H1 (cell line): Measurements from ENCODE around the gene SLC52A3. TPM values are rescaled to one million over a fixed set of nuclear protein-coding genes. Genes with fewer than 3 reads are reported as not detected.

Experiments used
- CTCF ChIA-PET: fragments of 300-600 bp; sonication (Branson Sonifier 250); formaldehyde crosslinking; loops from one replicate; lab custom pipeline; 2021; ENCODE audit not compliant: partially characterized antibody; lab: Charles Lee
- POLR2A ChIA-PET: fragments of 300-600 bp; sonication (Branson Sonifier 250); formaldehyde crosslinking; loops from one replicate; lab custom pipeline; 2021; ENCODE audit warnings: inconsistent platforms; ENCODE audit not compliant: partially characterized antibody; lab: Charles Lee
- DNase-seq, 2 experiments: peaks; one replicate each; pipeline versions ENCODE4 v3.0.0 to v3.0.0-alpha.2; 2010 to 2022; ENCODE audit warnings: low spot score in 2 of 2, low read depth in 1 of 2, mixed read lengths in 1 of 2
- FAIRE-seq: peaks from 2 replicates; lab custom pipeline; 2011; peaks lifted over from hg19 to GRCh38; lab: Jason Lieb, UNC
- H2AFZ ChIP-seq: 2 replicates; pipeline ENCODE4 v1.8.1; 2012; ENCODE audit warnings: low read length, inconsistent platforms
- H2AK5ac ChIP-seq: 2 replicates; pipeline ENCODE4 v1.6.1; 2013; ENCODE audit warnings: low read depth, low read length
- H2BK120ac ChIP-seq: replicated peaks from 2 replicates; pipeline ENCODE3; 2013; ENCODE audit warnings: low read depth, low read length, inconsistent platforms
- H2BK12ac ChIP-seq: 2 replicates; pipeline ENCODE4 v1.6.1; 2013; ENCODE audit warnings: low read depth, low read length
- H2BK15ac ChIP-seq: 2 replicates; pipeline ENCODE4 v1.6.1; 2013; ENCODE audit warnings: low read length
- H2BK20ac ChIP-seq: 2 replicates; pipeline ENCODE4 v1.6.1; 2013; ENCODE audit warnings: low read length
- H2BK5ac ChIP-seq: 2 replicates; pipeline ENCODE4 v1.6.1; 2013; ENCODE audit warnings: low read depth, low read length
- H3K14ac ChIP-seq: 2 replicates; pipeline ENCODE4 v1.6.1; 2013; ENCODE audit warnings: inconsistent platforms; ENCODE audit not compliant: insufficient read length
- H3K18ac ChIP-seq: 2 replicates; pipeline ENCODE4 v1.6.1; 2013; ENCODE audit warnings: low read length; ENCODE audit errors: extremely low read depth
- H3K23ac ChIP-seq: 2 replicates; pipeline ENCODE4 v1.6.1; 2013; ENCODE audit warnings: inconsistent platforms; ENCODE audit not compliant: insufficient read length
- H3K23me2 ChIP-seq: 2 replicates; pipeline ENCODE4 v1.6.1; 2013; ENCODE audit warnings: low read depth, low read length
- H3K27ac ChIP-seq: 2 replicates; pipeline ENCODE4 v1.6.1; 2011; ENCODE audit warnings: low read depth, low read length, inconsistent platforms
- H3K27me3 ChIP-seq, 4 experiments: replicated peaks in 1 of 4; 1 replicate in 1 of 4; 2 replicates in 3 of 4; pipeline versions ENCODE4 v1.6.1 to v1.8.1; 2011 to 2013; ENCODE audit warnings: low read length in 3 of 4, mild to moderate bottlenecking in 3 of 4, inconsistent platforms in 2 of 4, mixed read lengths in 2 of 4, moderate library complexity in 1 of 4; ENCODE audit not compliant: control insufficient read depth in 3 of 4, insufficient read depth in 3 of 4; ENCODE audit errors: extremely low read depth in 1 of 4
- H3K36me3 ChIP-seq, 4 experiments: 2 replicates each; pipeline versions ENCODE4 v1.6.1 to v1.8.1; 2011 to 2013; ENCODE audit warnings: mild to moderate bottlenecking in 4 of 4, low read length in 3 of 4, moderate library complexity in 2 of 4, control low read depth in 1 of 4, inconsistent platforms in 1 of 4; ENCODE audit not compliant: insufficient read depth in 4 of 4, control insufficient read depth in 2 of 4
- H3K4ac ChIP-seq: replicated peaks from 2 replicates; pipeline ENCODE3; 2013; ENCODE audit warnings: low read length, low read depth, mixed read lengths, inconsistent platforms; ENCODE audit not compliant: insufficient read length
- H3K4me1 ChIP-seq, 4 experiments: replicated peaks in 1 of 4; 1 replicate in 1 of 4; 2 replicates in 3 of 4; pipeline versions ENCODE4 v1.6.1 to v1.8.1; 2011 to 2013; ENCODE audit warnings: low read length in 3 of 4, inconsistent platforms in 2 of 4, mixed read lengths in 1 of 4; ENCODE audit not compliant: insufficient read depth in 4 of 4, control insufficient read depth in 3 of 4
- H3K4me2 ChIP-seq, 2 experiments: 2 replicates each; pipeline versions ENCODE4 v1.6.1 to v1.8.1; 2011 to 2013; ENCODE audit warnings: low read depth in 2 of 2, low read length in 2 of 2, control low read depth in 1 of 2, inconsistent platforms in 1 of 2, mild to moderate bottlenecking in 1 of 2; ENCODE audit not compliant: insufficient read depth in 1 of 2
- H3K4me3 ChIP-seq, 4 experiments: fragments of 200-600, 300-600 bp in 1 of 4; sonication (generic), shearing (Covaris generic), sonication (Bioruptor Twin) in 1 of 4; 2 replicates each; pipeline versions ENCODE4 v1.5.1 to v1.8.1; 2011 to 2016; ENCODE audit warnings: low read length in 4 of 4, low read depth in 3 of 4, control low read depth in 2 of 4, inconsistent platforms in 2 of 4, mild to moderate bottlenecking in 2 of 4, mixed read lengths in 1 of 4, moderate library complexity in 1 of 4; ENCODE audit not compliant: insufficient read depth in 2 of 4; ENCODE audit errors: extremely low read depth in 1 of 4
- H3K56ac ChIP-seq: replicated peaks from 2 replicates; pipeline ENCODE3; 2013; ENCODE audit warnings: low read depth, mild to moderate bottlenecking, mixed read lengths, low read length, inconsistent platforms; ENCODE audit not compliant: insufficient read length
- H3K79me1 ChIP-seq: 2 replicates; pipeline ENCODE4 v1.6.1; 2013; ENCODE audit warnings: low read depth, low read length, control low read depth
- H3K79me2 ChIP-seq, 2 experiments: 2 replicates each; pipeline versions ENCODE4 v1.6.1 to v1.8.1; 2012 to 2013; ENCODE audit warnings: low read length in 2 of 2, mild to moderate bottlenecking in 2 of 2, inconsistent platforms in 1 of 2; ENCODE audit not compliant: insufficient read depth in 2 of 2, control insufficient read depth in 1 of 2
- H3K9ac ChIP-seq, 4 experiments: replicated peaks in 1 of 4; 1 replicate in 1 of 4; 2 replicates in 3 of 4; pipeline versions ENCODE4 v1.6.1 to v1.8.1; 2011 to 2013; ENCODE audit warnings: low read depth in 3 of 4, low read length in 3 of 4, control low read depth in 2 of 4, mild to moderate bottlenecking in 2 of 4, moderate library complexity in 2 of 4, inconsistent platforms in 1 of 4; ENCODE audit errors: extremely low read depth in 1 of 4
- H3K9me3 ChIP-seq, 2 experiments: 2 replicates each; pipeline versions ENCODE4 v1.6.1 to v1.8.1; 2012 to 2013; ENCODE audit warnings: mild to moderate bottlenecking in 2 of 2, moderate library complexity in 2 of 2, control low read depth in 1 of 2, inconsistent platforms in 1 of 2, low read depth in 1 of 2, low read length in 1 of 2, mixed read lengths in 1 of 2; ENCODE audit not compliant: insufficient read depth in 2 of 2
- H4K20me1 ChIP-seq, 2 experiments: replicated peaks in 1 of 2; 2 replicates each; pipeline versions ENCODE3 to v1.8.1; 2011 to 2013; ENCODE audit warnings: inconsistent platforms in 2 of 2, low read length in 2 of 2, mild to moderate bottlenecking in 1 of 2; ENCODE audit not compliant: insufficient read depth in 2 of 2, control insufficient read depth in 1 of 2
- H4K5ac ChIP-seq: 2 replicates; pipeline ENCODE4 v1.6.1; 2013; ENCODE audit warnings: low read length, low read depth, mixed read lengths, inconsistent platforms; ENCODE audit not compliant: insufficient read length
- H4K8ac ChIP-seq: 2 replicates; pipeline ENCODE4 v1.8.0; 2013; ENCODE audit warnings: mild to moderate bottlenecking, moderate library complexity, low read length, inconsistent platforms; ENCODE audit not compliant: insufficient read depth; ENCODE audit errors: extremely low read depth
- H4K91ac ChIP-seq: replicated peaks from 2 replicates; pipeline ENCODE3; 2013; ENCODE audit warnings: low read length, mixed read lengths, inconsistent platforms; ENCODE audit not compliant: insufficient read length
- CTBP2 ChIP-seq: IDR thresholded peaks from 2 replicates; pipeline ENCODE4 v1.7.0; 2011; ENCODE audit warnings: borderline replicate concordance, mild to moderate bottlenecking, moderate library complexity, mixed read lengths, low read length; ENCODE audit not compliant: insufficient read depth, insufficient read length
- GABPA ChIP-seq: IDR thresholded peaks from 2 replicates; pipeline ENCODE4 v1.6.1; 2011; ENCODE audit warnings: mild to moderate bottlenecking, low read length, moderate library complexity, borderline replicate concordance; ENCODE audit not compliant: insufficient read depth
- KDM5A ChIP-seq: fragments of 200-600 bp; IDR thresholded peaks from 2 replicates; pipeline ENCODE4 v1.7.1; 2012; ENCODE audit warnings: mild to moderate bottlenecking, low read length, inconsistent platforms, mixed read lengths
- SIN3A ChIP-seq, 2 experiments: IDR thresholded peaks in 1 of 2; conservative IDR thresholded peaks in 1 of 2; 2 replicates each; pipeline ENCODE4 v1.6.1; 2011 to 2012; ENCODE audit warnings: low read length in 2 of 2, improper control_type of control experiment in 1 of 2, low read depth in 1 of 2, mild to moderate bottlenecking in 1 of 2
- SP4 ChIP-seq: IDR thresholded peaks from 2 replicates; pipeline ENCODE4 v1.6.1; 2012; ENCODE audit warnings: low read length, inconsistent platforms
- WGBS, 2 experiments: shearing (Covaris generic) in 1 of 2; methylation state at CpG; one replicate each; pipeline versions ENCODE4 v1.1.6 to v1.1.7; 2013 to 2015; ENCODE audit warnings: low lambda C conversion rate in 2 of 2, mixed read lengths in 2 of 2, inconsistent platforms in 1 of 2, low coverage in 1 of 2, missing lambda C conversion rate in 1 of 2; ENCODE audit not compliant: insufficient replicate concordance in 2 of 2, insufficient coverage in 1 of 2, insufficient read length in 1 of 2; ENCODE audit errors: extremely low coverage in 1 of 2, missing lambda C conversion rate in 1 of 2; 5-methylcytosine and 5-hydroxymethylcytosine counted together
- polyA plus RNA-seq, 7 experiments: library from polyadenylated mRNA; depleted of rRNA in 3 of 7; stranded (reverse) in 5 of 7; unstranded in 2 of 7; fragments of >200 nt in 5 of 7; fragments of 200-250 nt in 2 of 7; gene quantifications; 1 replicate in 5 of 7; 2 replicates in 1 of 7; 4 replicates in 1 of 7; pipeline versions ENCODE4 v1.2.1 to v1.2.3, GENCODE V29; 2011 to 2013; ENCODE audit warnings: missing spikeins in 2 of 7, mixed read lengths in 2 of 7
- total RNA-seq: library from RNA; stranded (reverse); fragmentation: NEBNext Ultra II Directional; extraction: Animal tissue kit (Norgen Biotek cat#: 25700); gene quantifications from 2 replicates; pipeline ENCODE4 v1.2.1, GENCODE V29; 2021

The SLC52A3 gene
- total and polyA plus RNA-seq, 2 of the 8 experiments (the other 6 are each of a cell fraction or from before 2014, with no cell fraction given): 2.3 to 4.2 TPM

DNA sequence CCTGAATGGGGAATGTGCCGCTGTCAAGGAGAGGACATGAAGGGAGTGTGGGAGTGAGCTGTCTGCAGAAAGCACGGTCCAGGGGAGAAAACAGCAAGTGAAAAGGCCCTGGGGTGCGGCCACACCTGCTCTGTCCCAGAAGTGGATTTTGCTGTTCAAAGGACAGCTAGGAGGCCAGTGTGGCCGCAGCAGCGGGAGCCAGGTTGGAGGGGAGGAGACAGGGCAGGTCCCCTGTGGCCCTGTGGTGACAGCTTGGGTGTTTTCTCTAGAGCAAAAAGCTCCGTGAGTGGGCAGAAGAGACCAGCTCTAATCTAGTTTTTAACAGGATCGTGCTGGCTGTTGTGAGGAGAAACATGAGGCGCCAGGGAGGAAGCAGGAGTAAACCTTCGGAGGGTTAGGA is 4.5 kb upstream of the SLC52A3 start:
- no peaks in the 10 kb centered on the region for H4K20me1 ChIP-seq
- H3K27me3 ChIP-seq: no peaks in the 10 kb centered on the region
- no peak overlapping the region for H3K56ac ChIP-seq
- TF ChIP-seq SIN3A (conservative IDR thresholded peaks at IDR 0.05 in 1 of 2, IDR thresholded peaks at IDR 0.05 in 1 of 2; ENCODE audit: low read depth in 1 of 2, low read length in 2 of 2) (no peak), KDM5A (no peak), CTBP2 (no peak), SP4 (no peak), GABPA (no peak)
- DNase-seq (no peak), FAIRE-seq (no peak)
- H3K36me3 ChIP-seq: no peaks in the 10 kb centered on the region
- no peak overlapping the region for H2BK15ac ChIP-seq
- no peak overlapping the region for H2AFZ ChIP-seq
- no peak overlapping the region for H3K4me2 ChIP-seq
- 88% methylated on average over 8 of the region's 9 CpGs; no CpG with 5 or more reads in 1 of the 2 experiments for WGBS, 2 experiments
- H4K91ac ChIP-seq: no peak overlapping the region
- no peak overlapping the region for H2AK5ac ChIP-seq
- peaks cover 3 to 13% (median 11%) of the 10 kb centered on the region in 4 experiments; a peak in 5 of 7 replicates for H3K4me1 ChIP-seq
- H4K8ac ChIP-seq: no peak overlapping the region
- H3K18ac ChIP-seq: no peak overlapping the region
- H3K79me2 ChIP-seq: no peaks in the 10 kb centered on the region
- no peak overlapping the region for H3K9ac ChIP-seq
- H3K23ac ChIP-seq: no peak overlapping the region
- H3K27ac ChIP-seq: no peak overlapping the region
- no peak overlapping the region for H3K4me3 ChIP-seq
- no peak overlapping the region for H2BK20ac ChIP-seq
- ChIA-PET CTCF (interaction anchor here (0.9 to 2.2 kb wide), 6 partner anchors 8 to 184 kb away, joined by 3 to 11 read pairs (median 5); no protein-coding TSS in a partner anchor), POLR2A (no interaction called here)
- H4K5ac ChIP-seq: no peak overlapping the region
- H3K23me2 ChIP-seq: 0 out of 2 replicates have a peak, but pooled peaks cover 3% of the 10 kb centered on the region
- H3K9me3 ChIP-seq: no peaks in the 10 kb centered on the region
- no peak overlapping the region for H2BK120ac ChIP-seq
- no peak overlapping the region for H2BK5ac ChIP-seq
- no peak overlapping the region for H2BK12ac ChIP-seq
- no peak overlapping the region for H3K14ac ChIP-seq
- no peaks in the 10 kb centered on the region for H3K79me1 ChIP-seq
- H3K4ac ChIP-seq: no peak overlapping the region
